MM.1S (cell line): Measurements from ENCODE around the gene MBTD1.

Source experiments
- CTCF ChIP-seq: fragments of 300-600 bp; sonication (generic); IDR thresholded peaks from 2 replicates; pipeline ENCODE4 v1.5.1; 2016; ENCODE audit warnings: antibody characterized with exemption, low read length, mixed read lengths
- EZH2phosphoT487 ChIP-seq: fragments of 300-600 bp; sonication (generic); IDR thresholded peaks from 2 replicates; pipeline ENCODE4 v1.6.1; 2018; ENCODE audit warnings: antibody characterized with exemption, low read length

- TF ChIP-seq CTCF: no peak
- no peak for TF ChIP-seq EZH2phosphoT487
Measured at GRCh38 chr17:51166198-51166986, 93.5 kb downstream of the MBTD1 start, which contains the start of gene NME2.
